Fibroblast of gingiva (primary cell): ENCODE data around the gene MST1R.
A peak's percentile ranks its signal among the peaks of the same experiment; 100 is the strongest.

ENCODE experiments used
- DNase-seq: peaks from one replicate; pipeline ENCODE4 v3.0.0-alpha.2; 2011; ENCODE audit warnings: low read depth

MST1R gene

DNA sequence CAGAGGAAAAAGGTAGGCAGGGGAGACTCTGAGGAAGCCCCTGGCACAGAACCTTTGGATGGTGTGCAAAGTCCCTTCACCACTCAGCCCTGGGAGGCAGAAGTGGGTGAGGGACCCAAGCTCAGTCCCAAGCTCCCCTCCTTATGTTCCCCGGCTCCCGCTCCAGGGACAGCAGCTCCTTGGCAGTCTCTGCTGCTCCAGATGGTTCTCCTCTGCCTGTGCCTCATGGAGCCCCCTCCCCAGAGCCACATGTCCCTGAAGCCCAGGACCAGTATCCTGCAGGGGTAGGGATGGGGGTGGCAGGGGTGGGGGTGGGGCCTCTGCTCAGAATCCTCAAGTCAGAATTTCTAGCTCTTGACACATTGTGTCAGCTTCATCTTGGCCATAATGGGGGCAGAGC lies 26.0 kb downstream of the MST1R start:
- DNase-seq: no peak

DNA sequence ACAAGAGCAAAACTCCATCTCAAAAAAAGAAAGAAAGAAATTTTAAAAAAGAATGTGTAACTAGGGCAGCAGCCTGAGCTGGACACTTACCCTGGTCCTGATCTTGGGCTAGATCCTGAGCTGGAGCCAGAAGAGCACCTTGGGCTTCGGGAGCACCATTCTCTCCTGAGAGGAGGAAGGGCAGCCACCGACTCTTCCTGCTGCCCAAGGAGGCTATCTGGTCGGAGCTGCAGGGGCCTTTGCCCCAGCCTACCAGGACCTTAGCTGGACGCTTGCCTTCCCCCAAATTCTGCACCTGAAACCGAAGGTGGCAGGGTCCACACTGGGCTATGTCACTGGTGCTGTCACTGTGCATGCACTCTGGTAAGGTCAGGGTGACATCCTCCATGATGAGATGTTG lies 27.1 kb downstream of the MST1R start:
- no peak for DNase-seq

GRCh38 chr3:49873623-49874022 lies 30.1 kb downstream of the MST1R start:
- DNase-seq: no peak

GRCh38 chr3:49872801-49873281 lies 30.8 kb downstream of the MST1R start:
- no peak for DNase-seq

DNA sequence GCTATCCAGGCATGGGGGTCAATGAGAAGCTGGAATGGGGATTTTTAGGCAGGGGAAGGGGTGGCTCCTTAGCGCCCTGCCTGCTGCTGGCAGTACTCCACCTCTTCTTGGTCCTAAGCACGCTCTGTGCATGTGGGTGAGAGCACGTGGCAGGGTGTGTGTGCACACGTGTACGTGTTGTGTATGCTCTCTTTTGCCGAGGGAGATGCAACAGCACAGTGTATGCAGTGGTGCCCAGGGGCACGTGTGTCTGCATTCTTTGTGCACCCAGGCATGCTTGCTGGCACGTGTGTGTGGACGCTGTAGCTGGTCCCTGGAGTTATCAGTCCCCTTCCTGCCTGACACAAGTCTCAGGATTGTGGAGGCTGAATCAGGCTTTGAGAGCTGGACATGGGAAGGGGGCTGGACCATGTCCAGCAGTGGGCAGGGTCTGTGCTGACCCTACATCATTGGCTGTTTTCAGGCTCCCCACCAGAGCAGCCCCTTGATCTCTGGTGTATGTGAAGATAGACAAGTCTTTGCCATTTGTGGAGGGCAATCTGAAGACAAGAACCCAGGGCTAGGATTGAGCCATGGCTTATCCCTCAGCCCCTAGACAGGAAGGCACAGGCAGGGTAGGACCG lies 32.0 kb downstream of the MST1R start:
- no peak for DNase-seq

- DNase-seq: no peak
Measured at GRCh38 chr3:49869525-49870126, 34.0 kb downstream of the MST1R start, which contains the start of gene CAMKV. TSS of gene CAMKV (minus strand) at chr3:49869906. CDS start at chr3:49862388, 7,518 bp downstream.

- no peak for DNase-seq
Measured at GRCh38 chr3:49868862-49869466, 34.7 kb downstream of the MST1R start.

DNA sequence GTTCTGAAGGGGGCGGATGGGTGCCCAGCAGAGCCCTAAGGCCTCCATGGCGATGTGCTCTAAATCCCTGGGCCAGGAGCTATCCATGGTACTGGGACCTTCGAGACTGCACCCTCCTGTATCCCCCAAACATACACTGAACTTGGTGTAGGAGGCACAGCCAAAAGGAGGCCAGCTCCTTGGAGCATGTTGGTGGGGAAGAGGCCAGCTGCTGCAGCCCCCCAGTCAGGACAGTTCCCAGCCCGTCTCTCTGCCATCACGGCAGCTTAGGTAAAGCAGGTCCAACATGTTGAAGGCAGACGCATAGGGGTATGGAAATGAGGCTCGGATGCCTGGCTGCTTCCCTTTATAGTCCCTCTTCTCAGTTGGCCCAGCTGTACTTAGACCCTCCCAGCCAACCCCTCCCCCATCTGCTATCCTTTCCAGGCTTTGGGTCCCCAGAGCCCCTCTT lies 35.8 kb downstream of the MST1R start:
- DNase-seq: no peak

- no peak for DNase-seq
Measured at GRCh38 chr3:49867400-49867799, 36.3 kb downstream of the MST1R start.

DNA sequence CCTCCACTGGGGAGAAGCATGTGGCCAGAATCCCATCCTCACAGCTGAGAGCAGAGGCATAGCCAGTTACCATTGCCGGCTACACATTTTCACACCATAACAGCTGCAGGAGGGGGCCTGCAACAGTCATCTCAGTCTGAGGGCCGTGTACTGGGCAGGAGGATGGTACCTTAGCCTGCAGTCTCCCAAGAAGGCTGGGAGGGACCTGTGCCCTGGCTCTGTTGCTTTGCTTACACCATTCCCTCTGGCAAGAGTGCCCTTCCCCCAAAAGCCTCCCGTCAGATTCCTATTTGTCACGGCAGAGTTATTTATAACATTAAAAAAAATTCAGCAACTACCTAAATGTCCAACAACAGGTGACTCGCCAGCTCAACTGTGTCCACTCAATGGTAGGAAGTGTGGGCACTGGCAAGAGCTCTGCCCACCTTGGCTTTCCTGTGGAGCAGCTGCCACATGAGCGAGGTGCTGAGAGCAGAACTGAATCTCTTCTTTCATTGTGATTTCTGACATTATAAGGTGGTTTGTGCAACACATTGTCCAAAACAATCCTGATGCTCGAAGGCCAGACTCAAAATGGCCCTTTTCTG lies 38.4 kb downstream of the MST1R start:
- DNase-seq: no peak

GRCh38 chr3:49864505-49864904 lies 39.2 kb downstream of the MST1R start:
- DNase-seq: no peak

DNA sequence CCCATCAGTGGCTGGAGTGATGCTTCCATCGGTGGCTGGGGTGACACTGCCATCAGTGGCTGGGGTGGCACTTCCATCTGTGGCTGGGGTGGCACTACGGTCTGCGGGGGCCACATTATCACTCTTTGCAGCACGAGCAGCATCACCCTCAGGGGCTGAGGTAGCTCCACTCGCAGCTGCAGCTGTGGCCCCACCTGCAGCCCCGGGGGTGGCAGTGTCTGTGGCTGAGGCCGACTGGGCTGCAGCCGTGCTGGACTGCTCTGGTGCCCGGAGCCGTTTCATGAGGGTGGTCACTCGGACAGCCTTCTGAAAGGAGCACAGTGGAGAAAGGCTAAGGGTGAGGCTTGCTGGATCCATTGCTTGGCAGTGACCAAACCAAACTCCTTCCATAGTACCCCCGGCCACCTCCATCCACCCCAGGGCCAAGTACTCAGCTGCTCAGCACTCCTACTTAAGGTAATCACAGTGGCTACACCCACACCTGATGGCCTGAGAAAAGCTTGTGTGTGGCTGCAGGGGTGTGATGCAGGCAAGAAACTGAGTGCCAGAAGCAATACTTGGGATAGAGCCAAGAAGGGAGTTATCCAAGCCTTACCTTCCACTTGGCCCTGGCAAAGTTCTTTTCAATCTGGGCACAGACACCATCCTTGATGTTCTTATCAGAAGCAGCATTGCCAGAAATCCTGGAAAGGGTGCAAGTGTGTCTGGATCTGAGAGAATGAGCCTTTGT lies 43.9 kb downstream of the MST1R start:
- no peak for DNase-seq

- DNase-seq: peak; percentile 85
Measured at GRCh38 chr3:49856181-49857005, 47.3 kb downstream of the MST1R start, which contains the start of gene TRAIP. TSS of gene TRAIP (minus strand) at chr3:49856564. CDS start at chr3:49856453, 111 bp downstream.

DNA sequence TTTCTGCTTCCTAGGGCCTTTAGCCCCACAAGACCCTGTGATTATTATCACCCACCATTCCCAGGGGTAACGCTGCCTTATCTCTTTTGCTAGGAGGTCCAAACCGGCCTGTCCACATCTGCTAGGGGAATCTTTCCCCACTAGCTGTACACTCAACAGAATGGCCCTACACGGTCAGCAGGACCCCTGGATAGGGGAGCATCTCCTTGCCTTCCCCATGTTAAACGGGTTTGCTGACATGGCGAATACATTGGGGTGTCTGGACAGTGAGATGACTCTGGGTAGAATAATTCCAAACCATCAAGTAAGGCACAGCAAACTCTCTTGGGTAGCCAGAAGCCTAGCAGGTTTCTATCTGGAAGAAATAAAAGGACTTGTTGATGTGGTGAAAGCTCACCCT lies 48.0 kb downstream of the MST1R start:
- DNase-seq: no peak

DNA sequence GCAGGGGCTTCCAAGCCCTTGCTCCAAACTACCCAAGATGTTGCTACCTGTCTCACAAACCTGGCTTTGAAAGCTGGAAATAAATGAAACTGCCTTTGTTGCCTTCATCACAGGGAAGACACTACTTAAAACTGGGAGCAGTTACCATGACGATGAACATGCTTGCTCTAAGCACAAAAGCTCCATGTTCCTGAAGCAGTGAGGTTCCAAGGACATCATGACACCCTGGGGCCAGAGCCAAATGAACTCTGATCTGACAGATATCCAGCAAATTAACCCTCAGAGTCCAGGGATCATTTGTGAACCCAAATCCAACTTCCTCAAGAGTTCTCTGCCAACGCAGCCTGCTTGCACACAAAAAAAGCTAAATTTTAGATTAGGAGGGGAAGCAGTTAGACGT lies 58.0 kb downstream of the MST1R start:
- no peak for DNase-seq

- no peak for DNase-seq
Measured at GRCh38 chr3:49844464-49845183, 59.0 kb downstream of the MST1R start.

DNA sequence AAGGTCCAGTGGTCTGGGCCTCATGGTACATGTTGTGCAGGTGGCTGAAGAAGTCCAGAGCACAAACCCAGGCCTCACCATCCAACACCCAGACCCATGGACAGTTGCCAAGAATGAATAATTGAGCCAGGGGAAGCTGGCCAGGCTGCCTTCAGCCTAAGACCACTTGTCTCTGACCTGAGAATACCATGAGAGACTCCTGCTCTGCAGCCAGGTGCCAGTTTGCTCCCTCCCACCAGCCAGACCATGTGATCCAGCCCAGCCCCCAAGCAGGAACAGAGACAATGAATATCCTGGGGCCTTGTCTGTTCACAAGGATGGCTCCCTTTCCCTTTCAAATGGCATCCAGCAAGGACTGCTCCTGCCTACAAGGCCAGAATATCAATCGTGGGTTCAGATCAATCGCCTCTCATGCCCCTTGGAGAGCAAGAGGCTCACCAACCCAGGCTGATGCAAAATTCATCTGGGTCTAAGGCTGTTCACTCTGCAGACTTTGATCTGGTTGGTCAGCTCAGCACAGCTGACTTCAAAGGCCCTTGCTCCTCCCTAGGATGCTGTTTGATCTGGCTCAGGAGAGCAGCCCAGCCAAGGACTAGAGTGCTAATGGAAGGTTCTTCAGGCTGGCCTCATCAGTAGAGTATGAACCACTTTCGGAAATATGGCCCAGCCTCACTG lies 60.7 kb downstream of the MST1R start:
- DNase-seq: no peak

DNA sequence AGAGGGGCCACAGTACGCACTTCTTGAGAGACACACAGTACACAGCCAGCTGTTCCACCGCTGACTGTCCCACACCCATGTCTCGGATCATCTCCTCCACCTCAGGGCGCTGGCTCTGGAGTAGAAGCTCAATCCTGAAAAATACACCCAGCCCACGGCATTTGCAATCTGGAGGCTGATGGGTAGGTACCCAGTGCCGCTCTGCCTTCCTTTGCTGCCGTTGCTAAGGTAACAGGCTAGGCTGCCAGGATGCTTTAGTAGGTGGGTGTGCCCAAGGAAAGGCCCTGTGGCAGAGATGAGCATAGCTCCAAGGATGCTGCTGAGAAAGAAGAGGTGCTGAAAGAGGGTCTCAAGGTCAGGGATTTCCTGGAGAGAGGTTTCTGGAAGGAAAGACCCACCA lies 61.9 kb downstream of the MST1R start:
- no peak for DNase-seq

DNA sequence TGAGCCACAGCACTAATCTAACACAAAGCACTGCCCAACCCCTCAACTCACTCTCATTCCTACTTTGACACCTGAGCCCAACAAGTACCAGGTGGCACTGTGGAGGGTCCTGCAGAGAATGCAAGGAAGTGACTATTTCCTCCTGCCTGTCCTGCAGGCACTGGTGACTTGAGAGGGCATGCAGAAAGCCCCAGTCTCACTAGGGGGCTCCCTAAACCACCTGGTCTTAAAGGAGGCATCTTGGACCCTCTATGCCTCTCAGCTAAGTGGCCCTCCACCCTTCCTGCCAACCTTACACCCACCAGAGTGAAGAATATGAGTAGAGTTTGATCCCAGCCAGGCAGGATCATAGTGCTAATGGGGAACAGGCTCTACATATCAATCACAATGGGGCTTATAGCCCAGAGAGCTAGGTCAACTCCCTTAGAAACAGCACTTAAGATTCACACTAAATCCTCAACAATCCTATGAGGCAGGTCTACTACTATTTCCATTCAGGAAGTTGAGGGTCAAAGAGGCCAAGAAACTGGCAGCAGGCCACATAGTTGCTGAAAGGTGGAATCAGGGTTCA lies 62.5 kb downstream of the MST1R start:
- DNase-seq: no peak

- no peak for DNase-seq
Measured at GRCh38 chr3:49840388-49840787, 63.3 kb downstream of the MST1R start.
